CD4-positive, alpha-beta T cell (primary cell): ENCODE measurements around the gene APBA2. TPM values are rescaled to one million over a fixed set of nuclear protein-coding genes. Genes with fewer than 3 reads are reported as not detected.

ENCODE experiments used
- ATAC-seq: fragments of 200-7000 bp; cut with Tn5 transposase; one replicate; pipeline ENCODE4 v1.10.0; 2022; ENCODE audit warnings: mild to moderate bottlenecking; ENCODE audit not compliant: poor library complexity
- CTCF ChIA-PET: fragments of 350-600 bp; sonication (Branson Sonifier 250); formaldehyde crosslinking; loops from one replicate; lab custom pipeline; 2021; ENCODE audit warnings: antibody characterized with exemption, inconsistent platforms; lab: Charles Lee
- POLR2A ChIA-PET: fragments of 350-600 bp; sonication (Branson Sonifier 250); formaldehyde crosslinking; loops from one replicate; lab custom pipeline; 2021; ENCODE audit warnings: antibody characterized with exemption, inconsistent platforms; lab: Charles Lee
- DNase-seq, 14 experiments: peaks; one replicate each; pipeline ENCODE4 v3.0.0-alpha.2; 2013 to 2020; ENCODE audit warnings: mixed read lengths in 2 of 14
- H3K27ac ChIP-seq, 2 donors: one replicate each; pipeline versions ENCODE4 v1.5.1 to v1.7.0; 2013; ENCODE audit warnings: low read length in 2 of 2, low read depth in 1 of 2, mild to moderate bottlenecking in 1 of 2
- H3K27me3 ChIP-seq, 2 experiments: 1 replicate in 1 of 2; 2 replicates in 1 of 2; pipeline versions ENCODE4 v1.6.1 to v1.7.0; 2013; ENCODE audit warnings: low read length in 2 of 2, control low read depth in 1 of 2, mild to moderate bottlenecking in 1 of 2, moderate library complexity in 1 of 2; ENCODE audit not compliant: insufficient read depth in 2 of 2, control insufficient read depth in 1 of 2
- H3K36me3 ChIP-seq: one replicate; pipeline ENCODE4 v1.6.1; 2013; ENCODE audit warnings: low read length, control low read depth; ENCODE audit not compliant: insufficient read depth
- H3K4me1 ChIP-seq: one replicate; pipeline ENCODE4 v1.6.1; 2013; ENCODE audit warnings: low read length, control low read depth; ENCODE audit not compliant: insufficient read depth
- H3K4me3 ChIP-seq: one replicate; pipeline ENCODE4 v1.5.1; 2013; ENCODE audit warnings: mild to moderate bottlenecking, low read length, moderate library complexity
- H3K9me3 ChIP-seq, 2 experiments: 1 replicate in 1 of 2; 2 replicates in 1 of 2; pipeline versions ENCODE4 v1.6.1 to v1.7.0; 2013; ENCODE audit warnings: low read length in 2 of 2, mild to moderate bottlenecking in 2 of 2, control low read depth in 1 of 2, moderate library complexity in 1 of 2; ENCODE audit not compliant: control insufficient read depth in 1 of 2, insufficient read depth in 1 of 2
- H3K27ac Mint-ChIP-seq: one replicate; pipeline ENCODE4 v1.8.0; 2020; ENCODE audit warnings: mixed read lengths
- H3K27me3 Mint-ChIP-seq: one replicate; pipeline ENCODE4 v1.8.0; 2021; ENCODE audit warnings: mixed read lengths
- H3K36me3 Mint-ChIP-seq: one replicate; pipeline ENCODE4 v1.8.0; 2021; ENCODE audit warnings: low read depth, mixed read lengths
- H3K4me1 Mint-ChIP-seq: one replicate; pipeline ENCODE4 v1.8.0; 2021; ENCODE audit warnings: low read depth, mixed read lengths
- H3K4me3 Mint-ChIP-seq: one replicate; pipeline ENCODE4 v1.8.0; 2020; ENCODE audit warnings: mild to moderate bottlenecking, mixed read lengths
- H3K9me3 Mint-ChIP-seq: one replicate; pipeline ENCODE4 v1.8.0; 2020; ENCODE audit warnings: mixed read lengths
- intact Hi-C, 2 experiments: fragments of 100-400 bp; cut with DNase I in 1 of 2; cut with micrococcal nuclease in 1 of 2; formaldehyde crosslinking; loops; one replicate each; pipeline versions ENCODE4 v1.15.1 to v1.9.0; 2023 to 2025; cut with DNase I, micrococcal nuclease
- total RNA-seq, 174 experiments: library from RNA in 2 of 174; stranded (reverse) in 2 of 174; gene quantifications; one replicate each; pipeline ENCODE4 v1.2.3 and lab custom pipeline; 2021 to 2026
- TF ChIP-seq, protein P1 (sequence below): fragments of 200-600 bp; IDR thresholded peaks from one replicate; pipeline ENCODE4 v1.8.0; 2022; ENCODE audit warnings: antibody characterized with exemption, mild to moderate bottlenecking

APBA2 gene
- total RNA-seq, 2 experiments from 2014 or later, result 123 to 126 TPM

DNA sequence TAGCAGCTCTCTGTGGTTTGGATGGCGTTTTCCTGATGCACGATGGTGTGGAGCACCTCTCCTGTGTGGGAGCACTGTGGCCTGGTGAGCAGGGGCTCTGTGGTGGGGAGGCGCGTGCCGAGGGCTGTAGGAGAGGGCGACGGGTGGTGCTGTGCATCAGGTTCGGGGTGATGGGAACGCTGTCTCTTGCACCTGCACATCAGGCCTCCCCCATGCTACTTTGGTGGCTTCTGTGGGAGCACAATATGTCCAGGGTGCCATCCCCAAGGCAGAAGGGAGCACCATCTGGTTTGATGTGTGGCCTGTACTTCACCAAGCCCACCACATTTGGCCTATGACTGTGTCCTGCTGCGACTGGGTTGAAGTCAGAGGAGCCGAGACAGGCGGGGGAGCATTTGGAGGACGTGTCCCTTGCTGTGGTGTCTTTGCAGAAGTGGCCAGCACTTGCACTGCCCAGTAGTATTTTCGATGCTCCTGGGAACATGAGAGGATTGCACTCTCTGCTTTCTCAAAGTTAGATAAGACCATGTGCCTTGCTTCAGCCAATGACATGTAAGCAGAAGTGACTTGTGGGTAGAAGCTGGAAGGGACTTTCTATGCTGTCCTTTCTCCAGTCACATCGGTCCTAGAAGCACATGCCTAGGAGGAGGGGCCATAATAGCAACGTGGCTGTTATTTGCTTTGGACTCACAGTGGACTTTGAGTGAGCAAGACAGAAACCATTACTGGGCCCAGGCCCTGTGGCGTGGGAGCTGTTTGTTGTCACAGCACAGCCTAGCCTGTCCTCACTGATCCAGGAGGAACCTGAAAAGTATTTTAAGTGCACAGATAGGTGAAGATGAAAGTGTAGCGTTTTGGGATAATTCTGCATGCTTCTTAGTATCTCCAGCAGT, 72.1 kb downstream of the APBA2 start:
- Mint-ChIP-seq H3K36me3 (peaks cover 20% of the 10 kb centered on the region), H3K9me3 (no peaks in the 10 kb centered on the region), H3K4me1 (peaks cover 69% of the 10 kb centered on the region), H3K27me3 (no peaks in the 10 kb centered on the region), H3K27ac (peak overlapping the region; percentile 29), H3K4me3 (no peak overlapping the region)
- TF ChIP-seq, protein P1, sequence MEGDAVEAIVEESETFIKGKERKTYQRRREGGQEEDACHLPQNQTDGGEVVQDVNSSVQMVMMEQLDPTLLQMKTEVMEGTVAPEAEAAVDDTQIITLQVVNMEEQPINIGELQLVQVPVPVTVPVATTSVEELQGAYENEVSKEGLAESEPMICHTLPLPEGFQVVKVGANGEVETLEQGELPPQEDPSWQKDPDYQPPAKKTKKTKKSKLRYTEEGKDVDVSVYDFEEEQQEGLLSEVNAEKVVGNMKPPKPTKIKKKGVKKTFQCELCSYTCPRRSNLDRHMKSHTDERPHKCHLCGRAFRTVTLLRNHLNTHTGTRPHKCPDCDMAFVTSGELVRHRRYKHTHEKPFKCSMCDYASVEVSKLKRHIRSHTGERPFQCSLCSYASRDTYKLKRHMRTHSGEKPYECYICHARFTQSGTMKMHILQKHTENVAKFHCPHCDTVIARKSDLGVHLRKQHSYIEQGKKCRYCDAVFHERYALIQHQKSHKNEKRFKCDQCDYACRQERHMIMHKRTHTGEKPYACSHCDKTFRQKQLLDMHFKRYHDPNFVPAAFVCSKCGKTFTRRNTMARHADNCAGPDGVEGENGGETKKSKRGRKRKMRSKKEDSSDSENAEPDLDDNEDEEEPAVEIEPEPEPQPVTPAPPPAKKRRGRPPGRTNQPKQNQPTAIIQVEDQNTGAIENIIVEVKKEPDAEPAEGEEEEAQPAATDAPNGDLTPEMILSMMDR, result no peak
- no peak overlapping the region for H3K27ac ChIP-seq
- ATAC-seq (no peak), DNase-seq (no peak)
- no peak overlapping the region for H3K4me3 ChIP-seq
- H3K27me3 ChIP-seq, result no peaks in the 10 kb centered on the region
- ChIA-PET CTCF (no interaction called here), POLR2A (interaction anchor here (0.6 to 0.9 kb wide), 2 partner anchors 9 to 87 kb away, joined by 3 read pairs; no protein-coding TSS in a partner anchor)
- no peaks in the 10 kb centered on the region for H3K9me3 ChIP-seq
- peaks cover 40% of the 10 kb centered on the region for H3K4me1 ChIP-seq
- H3K36me3 ChIP-seq, result no peaks in the 10 kb centered on the region
- intact Hi-C loops, result loop anchor here in 1 of 2 experiments (2.0 kb wide), 1 partner anchor 15 kb away; no protein-coding TSS in a partner anchor

DNA sequence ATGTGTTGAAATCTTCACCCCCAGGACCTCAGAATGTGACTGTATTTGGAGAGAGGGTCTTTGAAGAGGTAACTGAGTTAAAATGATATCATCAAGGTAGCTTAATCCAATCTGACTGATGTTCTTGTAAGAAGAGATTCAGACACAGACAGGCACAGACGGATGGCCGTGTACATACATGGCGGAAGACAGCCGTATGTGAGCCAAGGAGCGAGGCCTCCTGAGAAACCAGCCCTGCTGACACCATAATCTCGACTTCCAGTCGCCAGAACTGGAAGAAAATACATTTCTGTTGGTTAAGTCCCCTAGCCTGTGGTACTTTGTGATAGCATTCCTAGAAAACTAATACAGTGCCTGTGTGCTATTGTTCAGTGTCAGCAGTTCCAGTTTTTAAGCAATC, 73.6 kb downstream of the APBA2 start:
- Histone ChIP-seq H3K27me3 (no peaks in the 10 kb centered on the region), H3K4me1 (peaks cover 26% of the 10 kb centered on the region), H3K9me3 (no peaks in the 10 kb centered on the region), H3K4me3 (no peak overlapping the region), H3K27ac (no peak overlapping the region), H3K36me3 (no peaks in the 10 kb centered on the region)
- peaks cover 27% of the 10 kb centered on the region for H3K36me3 Mint-ChIP-seq
- ChIA-PET POLR2A (no interaction called here), CTCF (no interaction called here)
- no peak for DNase-seq
- TF ChIP-seq, protein P1, result no peak
- H3K4me3 Mint-ChIP-seq, result no peak overlapping the region
- H3K27me3 Mint-ChIP-seq, result no peaks in the 10 kb centered on the region
- no peaks in the 10 kb centered on the region for H3K9me3 Mint-ChIP-seq
- intact Hi-C loops, result loop anchor here in 1 of 2 experiments (2.0 kb wide), 1 partner anchor 17 kb away; no protein-coding TSS in a partner anchor
- peaks cover 62% of the 10 kb centered on the region for H3K4me1 Mint-ChIP-seq
- ATAC-seq, result no peak
- no peak overlapping the region for H3K27ac Mint-ChIP-seq

DNA sequence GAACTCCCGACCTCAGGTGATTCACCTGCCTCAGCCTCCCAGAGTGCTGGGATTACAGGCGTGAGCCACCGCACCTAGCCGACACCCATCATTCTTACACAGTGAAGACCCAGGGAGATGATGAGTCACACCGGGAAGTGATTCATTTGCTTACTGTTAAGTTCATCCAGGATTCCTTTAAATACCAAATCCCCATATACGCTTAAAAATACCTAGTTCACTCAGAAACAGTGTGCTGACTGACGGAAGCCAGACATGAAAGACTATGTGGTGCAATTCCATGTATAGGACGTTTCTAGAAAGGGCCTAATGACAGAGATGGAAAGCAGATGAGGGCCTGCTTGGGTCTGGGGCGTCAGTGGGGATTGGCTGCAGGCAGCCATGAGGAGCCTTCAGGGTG, 75.2 kb downstream of the APBA2 start:
- ATAC-seq (no peak), DNase-seq (no peak)
- Histone ChIP-seq H3K36me3 (no peaks in the 10 kb centered on the region), H3K27ac (no peak overlapping the region), H3K27me3 (no peaks in the 10 kb centered on the region), H3K9me3 (no peaks in the 10 kb centered on the region), H3K4me3 (no peak overlapping the region), H3K4me1 (peaks cover 9% of the 10 kb centered on the region)
- ChIA-PET POLR2A (no interaction called here), CTCF (no interaction called here)
- H3K4me1 Mint-ChIP-seq, result peaks cover 58% of the 10 kb centered on the region
- no peak overlapping the region for H3K27ac Mint-ChIP-seq
- H3K27me3 Mint-ChIP-seq, result no peaks in the 10 kb centered on the region
- intact Hi-C loops, result no loop called here
- TF ChIP-seq, protein P1, result no peak
- no peaks in the 10 kb centered on the region for H3K9me3 Mint-ChIP-seq
- no peak overlapping the region for H3K4me3 Mint-ChIP-seq
- H3K36me3 Mint-ChIP-seq, result peaks cover 25% of the 10 kb centered on the region
